H1 (cell line): Measurements from ENCODE around the gene PROM2. TPM values are rescaled to one million over a fixed set of nuclear protein-coding genes. Genes with fewer than 3 reads are reported as not detected.
"Not testable (repeated sequence)": the region's sequence is repeated elsewhere in the genome, so short reads cannot be mapped to it uniquely, and the experiment has no call there.

Source experiments
- CTCF ChIA-PET: fragments of 300-600 bp; sonication (Branson Sonifier 250); formaldehyde crosslinking; loops from one replicate; lab custom pipeline; 2021; ENCODE audit not compliant: partially characterized antibody; lab: Charles Lee
- POLR2A ChIA-PET: fragments of 300-600 bp; sonication (Branson Sonifier 250); formaldehyde crosslinking; loops from one replicate; lab custom pipeline; 2021; ENCODE audit warnings: inconsistent platforms; ENCODE audit not compliant: partially characterized antibody; lab: Charles Lee
- DNase-seq, 2 experiments: peaks; one replicate each; pipeline versions ENCODE4 v3.0.0 to v3.0.0-alpha.2; 2010 to 2022; ENCODE audit warnings: low spot score in 2 of 2, low read depth in 1 of 2, mixed read lengths in 1 of 2
- FAIRE-seq: peaks from 2 replicates; lab custom pipeline; 2011; peaks lifted over from hg19 to GRCh38; lab: Jason Lieb, UNC
- H2AFZ ChIP-seq: 2 replicates; pipeline ENCODE4 v1.8.1; 2012; ENCODE audit warnings: low read length, inconsistent platforms
- H2AK5ac ChIP-seq: 2 replicates; pipeline ENCODE4 v1.6.1; 2013; ENCODE audit warnings: low read depth, low read length
- H2BK120ac ChIP-seq: replicated peaks from 2 replicates; pipeline ENCODE3; 2013; ENCODE audit warnings: low read depth, low read length, inconsistent platforms
- H2BK12ac ChIP-seq: 2 replicates; pipeline ENCODE4 v1.6.1; 2013; ENCODE audit warnings: low read depth, low read length
- H2BK15ac ChIP-seq: 2 replicates; pipeline ENCODE4 v1.6.1; 2013; ENCODE audit warnings: low read length
- H2BK20ac ChIP-seq: 2 replicates; pipeline ENCODE4 v1.6.1; 2013; ENCODE audit warnings: low read length
- H2BK5ac ChIP-seq: 2 replicates; pipeline ENCODE4 v1.6.1; 2013; ENCODE audit warnings: low read depth, low read length
- H3K14ac ChIP-seq: 2 replicates; pipeline ENCODE4 v1.6.1; 2013; ENCODE audit warnings: inconsistent platforms; ENCODE audit not compliant: insufficient read length
- H3K18ac ChIP-seq: 2 replicates; pipeline ENCODE4 v1.6.1; 2013; ENCODE audit warnings: low read length; ENCODE audit errors: extremely low read depth
- H3K23ac ChIP-seq: 2 replicates; pipeline ENCODE4 v1.6.1; 2013; ENCODE audit warnings: inconsistent platforms; ENCODE audit not compliant: insufficient read length
- H3K23me2 ChIP-seq: 2 replicates; pipeline ENCODE4 v1.6.1; 2013; ENCODE audit warnings: low read depth, low read length
- H3K27ac ChIP-seq: 2 replicates; pipeline ENCODE4 v1.6.1; 2011; ENCODE audit warnings: low read depth, low read length, inconsistent platforms
- H3K27me3 ChIP-seq, 4 experiments: replicated peaks in 1 of 4; 1 replicate in 1 of 4; 2 replicates in 3 of 4; pipeline versions ENCODE4 v1.6.1 to v1.8.1; 2011 to 2013; ENCODE audit warnings: low read length in 3 of 4, mild to moderate bottlenecking in 3 of 4, inconsistent platforms in 2 of 4, mixed read lengths in 2 of 4, moderate library complexity in 1 of 4; ENCODE audit not compliant: control insufficient read depth in 3 of 4, insufficient read depth in 3 of 4; ENCODE audit errors: extremely low read depth in 1 of 4
- H3K36me3 ChIP-seq, 4 experiments: 2 replicates each; pipeline versions ENCODE4 v1.6.1 to v1.8.1; 2011 to 2013; ENCODE audit warnings: mild to moderate bottlenecking in 4 of 4, low read length in 3 of 4, moderate library complexity in 2 of 4, control low read depth in 1 of 4, inconsistent platforms in 1 of 4; ENCODE audit not compliant: insufficient read depth in 4 of 4, control insufficient read depth in 2 of 4
- H3K4ac ChIP-seq: replicated peaks from 2 replicates; pipeline ENCODE3; 2013; ENCODE audit warnings: low read length, low read depth, mixed read lengths, inconsistent platforms; ENCODE audit not compliant: insufficient read length
- H3K4me1 ChIP-seq, 4 experiments: replicated peaks in 1 of 4; 1 replicate in 1 of 4; 2 replicates in 3 of 4; pipeline versions ENCODE4 v1.6.1 to v1.8.1; 2011 to 2013; ENCODE audit warnings: low read length in 3 of 4, inconsistent platforms in 2 of 4, mixed read lengths in 1 of 4; ENCODE audit not compliant: insufficient read depth in 4 of 4, control insufficient read depth in 3 of 4
- H3K4me2 ChIP-seq, 2 experiments: 2 replicates each; pipeline versions ENCODE4 v1.6.1 to v1.8.1; 2011 to 2013; ENCODE audit warnings: low read depth in 2 of 2, low read length in 2 of 2, control low read depth in 1 of 2, inconsistent platforms in 1 of 2, mild to moderate bottlenecking in 1 of 2; ENCODE audit not compliant: insufficient read depth in 1 of 2
- H3K4me3 ChIP-seq, 4 experiments: fragments of 200-600, 300-600 bp in 1 of 4; sonication (generic), shearing (Covaris generic), sonication (Bioruptor Twin) in 1 of 4; 2 replicates each; pipeline versions ENCODE4 v1.5.1 to v1.8.1; 2011 to 2016; ENCODE audit warnings: low read length in 4 of 4, low read depth in 3 of 4, control low read depth in 2 of 4, inconsistent platforms in 2 of 4, mild to moderate bottlenecking in 2 of 4, mixed read lengths in 1 of 4, moderate library complexity in 1 of 4; ENCODE audit not compliant: insufficient read depth in 2 of 4; ENCODE audit errors: extremely low read depth in 1 of 4
- H3K56ac ChIP-seq: replicated peaks from 2 replicates; pipeline ENCODE3; 2013; ENCODE audit warnings: low read depth, mild to moderate bottlenecking, mixed read lengths, low read length, inconsistent platforms; ENCODE audit not compliant: insufficient read length
- H3K79me1 ChIP-seq: 2 replicates; pipeline ENCODE4 v1.6.1; 2013; ENCODE audit warnings: low read depth, low read length, control low read depth
- H3K79me2 ChIP-seq, 2 experiments: 2 replicates each; pipeline versions ENCODE4 v1.6.1 to v1.8.1; 2012 to 2013; ENCODE audit warnings: low read length in 2 of 2, mild to moderate bottlenecking in 2 of 2, inconsistent platforms in 1 of 2; ENCODE audit not compliant: insufficient read depth in 2 of 2, control insufficient read depth in 1 of 2
- H3K9ac ChIP-seq, 4 experiments: replicated peaks in 1 of 4; 1 replicate in 1 of 4; 2 replicates in 3 of 4; pipeline versions ENCODE4 v1.6.1 to v1.8.1; 2011 to 2013; ENCODE audit warnings: low read depth in 3 of 4, low read length in 3 of 4, control low read depth in 2 of 4, mild to moderate bottlenecking in 2 of 4, moderate library complexity in 2 of 4, inconsistent platforms in 1 of 4; ENCODE audit errors: extremely low read depth in 1 of 4
- H3K9me3 ChIP-seq, 2 experiments: 2 replicates each; pipeline versions ENCODE4 v1.6.1 to v1.8.1; 2012 to 2013; ENCODE audit warnings: mild to moderate bottlenecking in 2 of 2, moderate library complexity in 2 of 2, control low read depth in 1 of 2, inconsistent platforms in 1 of 2, low read depth in 1 of 2, low read length in 1 of 2, mixed read lengths in 1 of 2; ENCODE audit not compliant: insufficient read depth in 2 of 2
- H4K20me1 ChIP-seq, 2 experiments: replicated peaks in 1 of 2; 2 replicates each; pipeline versions ENCODE3 to v1.8.1; 2011 to 2013; ENCODE audit warnings: inconsistent platforms in 2 of 2, low read length in 2 of 2, mild to moderate bottlenecking in 1 of 2; ENCODE audit not compliant: insufficient read depth in 2 of 2, control insufficient read depth in 1 of 2
- H4K5ac ChIP-seq: 2 replicates; pipeline ENCODE4 v1.6.1; 2013; ENCODE audit warnings: low read length, low read depth, mixed read lengths, inconsistent platforms; ENCODE audit not compliant: insufficient read length
- H4K8ac ChIP-seq: 2 replicates; pipeline ENCODE4 v1.8.0; 2013; ENCODE audit warnings: mild to moderate bottlenecking, moderate library complexity, low read length, inconsistent platforms; ENCODE audit not compliant: insufficient read depth; ENCODE audit errors: extremely low read depth
- H4K91ac ChIP-seq: replicated peaks from 2 replicates; pipeline ENCODE3; 2013; ENCODE audit warnings: low read length, mixed read lengths, inconsistent platforms; ENCODE audit not compliant: insufficient read length
- WGBS, 2 experiments: shearing (Covaris generic) in 1 of 2; methylation state at CpG; one replicate each; pipeline versions ENCODE4 v1.1.6 to v1.1.7; 2013 to 2015; ENCODE audit warnings: low lambda C conversion rate in 2 of 2, mixed read lengths in 2 of 2, inconsistent platforms in 1 of 2, low coverage in 1 of 2, missing lambda C conversion rate in 1 of 2; ENCODE audit not compliant: insufficient replicate concordance in 2 of 2, insufficient coverage in 1 of 2, insufficient read length in 1 of 2; ENCODE audit errors: extremely low coverage in 1 of 2, missing lambda C conversion rate in 1 of 2; 5-methylcytosine and 5-hydroxymethylcytosine counted together
- polyA plus RNA-seq, 7 experiments: library from polyadenylated mRNA; depleted of rRNA in 3 of 7; stranded (reverse) in 5 of 7; unstranded in 2 of 7; fragments of >200 nt in 5 of 7; fragments of 200-250 nt in 2 of 7; gene quantifications; 1 replicate in 5 of 7; 2 replicates in 1 of 7; 4 replicates in 1 of 7; pipeline versions ENCODE4 v1.2.1 to v1.2.3, GENCODE V29; 2011 to 2013; ENCODE audit warnings: missing spikeins in 2 of 7, mixed read lengths in 2 of 7
- total RNA-seq: library from RNA; stranded (reverse); fragmentation: NEBNext Ultra II Directional; extraction: Animal tissue kit (Norgen Biotek cat#: 25700); gene quantifications from 2 replicates; pipeline ENCODE4 v1.2.1, GENCODE V29; 2021

The PROM2 gene
- total and polyA plus RNA-seq, 2 of the 8 experiments (the other 6 are each of a cell fraction or from before 2014, with no cell fraction given) = 1.6 to 3.8 TPM

DNA sequence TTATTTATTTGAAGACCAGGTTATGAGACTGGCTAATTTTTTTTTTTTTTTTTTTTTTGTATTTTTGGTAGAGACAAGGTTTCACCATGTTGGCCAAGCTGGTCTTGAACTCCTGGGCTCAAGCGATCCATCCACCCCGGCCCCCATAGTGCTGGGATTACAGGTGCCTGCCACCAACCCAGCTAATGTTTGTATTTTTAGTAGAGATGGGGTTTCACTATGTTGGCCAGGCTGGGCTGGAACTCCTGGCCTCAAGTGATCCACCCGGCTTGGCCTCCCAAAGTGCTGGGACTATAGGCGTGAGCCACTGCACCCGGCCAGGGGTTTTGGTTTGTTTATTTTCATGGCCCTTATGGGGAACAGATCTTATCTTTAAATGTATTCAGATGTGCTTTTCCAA lies 4.5 kb upstream of the PROM2 start:
- H3K23ac ChIP-seq, H3K27me3 ChIP-seq, H2BK5ac ChIP-seq, H2AK5ac ChIP-seq, DNase-seq, H3K18ac ChIP-seq, H3K56ac ChIP-seq, H3K79me1 ChIP-seq, H4K20me1 ChIP-seq, H3K36me3 ChIP-seq, POLR2A ChIA-PET, H3K27ac ChIP-seq, H3K14ac ChIP-seq, H3K4me3 ChIP-seq, H3K9ac ChIP-seq, H4K91ac ChIP-seq, H2BK20ac ChIP-seq, H3K4ac ChIP-seq, H3K79me2 ChIP-seq, H4K5ac ChIP-seq, H2BK12ac ChIP-seq, H2AFZ ChIP-seq, FAIRE-seq, H2BK15ac ChIP-seq, H2BK120ac ChIP-seq, H3K4me2 ChIP-seq, CTCF ChIA-PET, H3K23me2 ChIP-seq, H4K8ac ChIP-seq: not testable (repeated sequence)
- Histone ChIP-seq H3K4me1 (peaks cover 0 to 12% (median 2%) of the 10 kb centered on the region in 4 experiments; a peak in 3 of 7 replicates), H3K9me3 (peaks cover 69 to 96% of the 10 kb centered on the region in 2 experiments)
- 83% methylated on average over 5 of the region's 5 CpGs; no CpG with 5 or more reads in 1 of the 2 experiments for WGBS, 2 experiments
